ENCODE data around the gene RAB14.

RAB14 gene

DNA sequence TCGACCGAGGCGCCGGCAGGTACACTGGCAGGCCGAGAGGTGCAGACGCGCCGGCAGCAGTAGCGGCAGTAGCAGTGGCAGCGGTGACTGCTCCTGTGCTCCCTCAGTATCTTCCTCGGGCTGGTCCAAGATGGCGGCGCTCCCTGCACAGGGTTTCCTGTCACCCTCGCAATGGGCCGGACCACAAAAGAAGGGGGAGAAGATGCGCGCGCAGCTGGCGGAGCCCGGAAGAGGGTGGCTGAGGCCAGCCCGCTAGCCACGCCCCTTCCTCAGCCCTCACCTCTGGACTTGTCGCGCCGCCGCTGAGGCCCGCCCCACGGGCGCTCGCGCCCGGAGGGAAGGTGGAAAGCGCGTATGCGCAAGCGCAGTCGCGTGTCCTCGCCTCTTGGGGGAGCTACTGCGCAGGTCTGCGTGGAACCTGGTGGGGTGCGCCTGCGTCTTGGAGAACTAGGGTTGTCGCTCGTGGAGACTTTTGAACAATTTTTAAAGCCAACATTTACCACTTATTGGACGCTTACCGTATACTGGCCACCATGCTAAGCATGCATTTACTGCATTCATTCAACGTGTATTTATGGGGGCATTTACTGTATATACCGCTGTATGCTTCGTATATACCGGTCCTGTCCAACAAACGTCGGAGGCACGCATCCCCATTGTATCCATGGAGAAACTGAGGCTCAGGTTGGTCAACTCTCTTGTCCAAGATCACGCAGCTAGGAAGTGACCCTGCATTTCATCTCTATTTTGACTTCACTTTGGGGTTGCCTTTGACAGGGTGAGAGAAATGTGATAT is at the start of gene RAB14:
RAB14 (minus strand) TSS at position 132 of the 796 bp plus-strand sequence. CDS start 8,457 bp downstream, outside the sequence.
- peak within 1 kb of the TSS; percentile 88 to 96 (median 90) for H3K4me3 ChIP-seq
- peak within 1 kb of the TSS; percentile 94 to 99 (median 99) for H3K27ac ChIP-seq

GRCh38 chr9:121249563-121249962 is 47.9 kb upstream of the RAB14 start:
- Histone ChIP-seq H3K4me3 (no peak overlapping the region), H3K27ac (peak overlapping the region in 1 of 21 experiments; percentile 6)

DNA sequence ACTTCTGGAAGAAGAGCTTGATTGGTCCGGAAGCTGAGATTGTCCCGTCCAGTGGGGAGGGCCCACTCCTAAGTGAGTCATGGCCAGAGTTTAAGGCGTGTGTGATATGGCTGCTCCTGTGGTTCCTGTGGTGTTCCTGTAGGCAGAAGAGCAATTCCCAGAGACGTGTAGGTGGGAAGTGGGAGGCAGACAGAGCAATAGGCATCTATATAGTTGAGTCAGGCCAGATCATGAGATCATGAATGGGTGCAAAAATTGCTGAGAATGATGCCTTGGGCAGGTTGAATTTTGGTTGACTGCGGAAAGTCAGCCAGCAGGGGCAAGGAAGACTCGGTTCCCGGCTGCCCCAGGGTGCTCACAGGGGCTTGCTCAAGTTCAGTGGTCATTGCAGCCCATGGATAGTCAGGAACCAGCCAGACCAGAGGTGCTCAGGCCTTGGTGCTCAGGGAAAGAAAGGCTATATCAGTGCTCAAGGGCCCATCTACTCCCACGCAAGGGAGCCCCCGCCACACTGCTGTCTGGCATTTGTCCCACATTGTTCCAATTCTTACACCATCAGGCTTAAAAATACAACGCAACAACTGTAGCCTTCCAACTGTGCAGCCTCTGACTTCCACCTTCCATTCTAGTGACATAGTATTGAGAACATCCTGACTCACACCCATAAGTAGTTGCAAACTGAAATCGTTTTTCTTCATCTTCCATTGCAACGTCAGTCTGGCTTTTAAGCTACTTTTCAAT is 45.3 kb upstream of the RAB14 start:
- H3K4me3 ChIP-seq, result no peak overlapping the region
- H3K27ac ChIP-seq, result peak overlapping the region in 8 of 21 experiments; percentile 4 to 72 (median 34)

DNA sequence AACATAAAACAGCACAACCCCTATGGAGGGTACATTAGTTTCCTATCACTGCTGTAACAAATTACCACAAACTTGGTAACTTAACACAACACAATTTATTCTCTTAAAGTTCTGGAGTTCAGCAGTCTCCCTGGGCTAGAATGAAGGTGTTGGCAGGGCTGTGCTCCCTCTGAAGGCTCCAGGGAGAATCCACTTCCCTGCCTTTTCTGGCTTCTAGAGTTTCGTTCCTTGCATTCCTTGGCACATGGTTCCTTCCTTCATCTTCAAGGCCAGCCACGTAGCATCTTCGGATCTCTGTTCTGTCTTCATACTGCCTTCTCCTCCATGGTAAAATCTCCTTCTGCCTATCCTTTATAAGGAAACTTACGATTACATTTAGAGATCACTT is 41.3 kb upstream of the RAB14 start:
- no peak overlapping the region for H3K4me3 ChIP-seq
- peak overlapping the region in 9 of 21 experiments; percentile 3 to 54 (median 51) for H3K27ac ChIP-seq

- Histone ChIP-seq H3K4me3 (no peak overlapping the region), H3K27ac (peak overlapping the region in 14 of 21 experiments; percentile 0 to 62 (median 37))
Observed at GRCh38 chr9:121242219-121242958, 40.7 kb upstream of the RAB14 start.

- Histone ChIP-seq H3K27ac (peak overlapping the region in 13 of 21 experiments; percentile 16 to 64 (median 33)), H3K4me3 (no peak overlapping the region)
Observed at GRCh38 chr9:121240472-121241135, 38.9 kb upstream of the RAB14 start.

DNA sequence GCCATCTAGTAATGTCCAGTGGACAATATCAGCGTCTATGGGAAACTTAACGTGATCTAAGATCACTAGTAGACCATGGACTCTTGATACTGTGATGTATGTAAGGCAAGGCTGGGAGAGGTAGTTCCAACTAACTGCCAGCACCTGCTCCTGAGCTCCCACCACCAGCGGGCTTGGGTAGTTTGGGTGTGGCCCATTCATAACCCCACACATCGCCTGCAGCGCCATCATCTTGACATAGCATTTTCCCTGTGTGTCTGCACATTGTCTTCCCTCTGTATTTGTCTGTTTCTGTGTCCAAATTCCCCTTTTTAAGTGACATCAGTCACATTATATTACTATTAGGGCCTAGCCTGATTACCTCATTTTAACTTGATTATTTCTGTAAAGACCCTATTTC is 38.2 kb upstream of the RAB14 start:
- no peak overlapping the region for H3K4me3 ChIP-seq
- peak overlapping the region in 8 of 21 experiments; percentile 21 to 64 (median 44) for H3K27ac ChIP-seq

DNA sequence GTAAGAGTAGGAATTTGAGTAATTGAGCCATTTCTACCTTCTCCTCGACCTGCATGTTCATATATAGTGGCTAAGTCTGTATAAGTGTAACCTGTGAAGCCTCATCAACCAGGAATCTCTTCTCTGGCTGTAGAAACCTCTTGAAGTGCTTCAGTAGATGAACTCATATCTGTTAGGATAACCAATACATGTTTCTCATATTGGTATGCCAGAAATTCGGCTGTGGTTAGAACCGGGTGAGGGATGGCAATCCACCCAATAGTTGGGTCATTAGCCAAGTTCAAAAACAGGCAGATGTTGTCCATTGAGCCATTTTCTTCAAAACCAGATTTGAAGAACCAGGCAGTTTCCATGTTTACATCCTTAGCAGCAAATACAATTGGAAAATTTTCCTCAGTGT is 37.4 kb upstream of the RAB14 start:
- Histone ChIP-seq H3K4me3 (no peak overlapping the region), H3K27ac (peak overlapping the region in 1 of 21 experiments; percentile 52)

- no peak overlapping the region for H3K4me3 ChIP-seq
- H3K27ac ChIP-seq, result no peak overlapping the region
Observed at GRCh38 chr9:121237916-121238315, 36.2 kb upstream of the RAB14 start.

DNA sequence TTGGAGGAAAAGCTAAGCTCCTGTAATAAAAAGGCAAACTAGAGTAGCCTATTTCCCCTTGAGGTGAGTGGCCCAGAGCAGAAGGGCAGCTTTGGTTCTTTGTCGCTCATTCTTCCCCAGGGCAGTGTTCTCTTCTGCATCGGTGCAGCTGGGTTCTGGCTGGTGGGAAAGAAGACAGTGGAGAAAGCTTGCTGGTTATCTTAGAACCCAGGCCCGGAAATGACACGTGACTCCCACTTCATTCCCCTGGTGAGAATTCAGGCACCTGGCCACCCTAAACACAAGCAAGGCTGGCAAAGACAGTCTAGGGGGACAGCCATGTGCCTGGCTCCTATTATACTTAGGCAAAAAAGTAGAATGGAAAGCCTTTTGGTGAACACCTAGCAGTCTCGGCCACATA is 33.8 kb upstream of the RAB14 start:
- no peak overlapping the region for H3K27ac ChIP-seq
- no peak overlapping the region for H3K4me3 ChIP-seq

- no peak overlapping the region for H3K27ac ChIP-seq
- no peak overlapping the region for H3K4me3 ChIP-seq
Observed at GRCh38 chr9:121234832-121235161, 33.1 kb upstream of the RAB14 start.

- Histone ChIP-seq H3K4me3 (no peak overlapping the region), H3K27ac (no peak overlapping the region)
Observed at GRCh38 chr9:121233906-121234831, 32.5 kb upstream of the RAB14 start.

DNA sequence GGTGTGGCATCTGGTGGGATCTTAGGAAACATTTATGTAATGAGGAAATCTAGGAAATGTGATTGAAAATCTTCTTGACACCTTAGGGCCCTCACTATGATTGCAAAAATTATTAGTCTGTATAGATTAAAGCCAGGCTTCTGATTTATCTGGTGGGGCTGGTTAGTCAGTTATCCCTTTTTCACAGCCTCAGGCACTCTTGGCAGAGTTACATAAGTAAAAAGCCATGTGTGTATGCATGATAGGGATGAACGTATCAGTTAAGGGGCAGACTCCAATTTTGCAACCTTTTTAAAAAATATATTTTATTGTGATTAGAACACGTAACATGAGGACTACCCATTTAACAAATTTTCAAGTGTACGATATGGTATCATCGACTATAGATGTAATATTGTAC is 30.6 kb upstream of the RAB14 start:
- Histone ChIP-seq H3K27ac (no peak overlapping the region), H3K4me3 (no peak overlapping the region)

- Histone ChIP-seq H3K27ac (no peak overlapping the region), H3K4me3 (no peak overlapping the region)
Observed at GRCh38 chr9:121230256-121230655, 28.6 kb upstream of the RAB14 start.

GRCh38 chr9:121227862-121228261 is 26.2 kb upstream of the RAB14 start:
- Histone ChIP-seq H3K4me3 (no peak overlapping the region), H3K27ac (no peak overlapping the region)

DNA sequence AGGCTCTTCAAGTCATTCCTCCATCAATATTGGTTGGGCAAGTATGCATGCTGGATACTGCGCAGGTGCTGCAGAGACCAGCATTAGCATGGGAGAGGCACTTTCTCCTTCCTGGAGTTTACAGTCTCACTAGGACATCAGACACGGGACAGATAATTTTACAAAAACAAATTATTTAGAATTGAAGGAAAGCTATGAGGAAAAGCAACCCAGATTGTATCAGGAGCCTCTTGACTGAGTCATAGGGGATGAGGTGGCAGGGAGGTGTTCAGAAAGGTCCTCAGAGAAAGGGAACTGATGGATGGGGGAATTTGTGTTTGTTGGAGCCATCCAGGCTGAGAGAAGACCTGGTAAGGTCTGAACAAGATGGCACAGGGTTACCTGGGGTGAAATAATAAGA is 24.5 kb upstream of the RAB14 start:
- Histone ChIP-seq H3K4me3 (no peak overlapping the region), H3K27ac (no peak overlapping the region)

DNA sequence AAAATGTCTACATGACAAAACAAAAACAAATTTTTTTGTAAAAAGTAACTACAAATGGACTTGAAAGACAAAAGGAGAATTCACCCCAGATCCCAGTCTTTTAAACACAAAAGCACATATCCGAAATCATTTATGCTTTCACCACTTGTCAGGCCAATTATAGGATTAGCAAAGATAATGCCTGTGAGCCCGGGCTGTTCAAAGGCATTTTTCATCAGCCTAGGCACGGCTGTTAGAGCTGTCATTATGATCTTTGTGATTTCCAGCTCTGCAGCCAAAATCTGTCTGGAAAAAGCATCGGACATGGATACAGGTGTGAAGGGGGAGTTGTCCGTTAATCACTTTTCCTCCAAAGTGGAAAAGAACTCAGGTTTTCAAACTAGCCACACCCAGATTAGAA is 23.6 kb upstream of the RAB14 start:
- no peak overlapping the region for H3K4me3 ChIP-seq
- no peak overlapping the region for H3K27ac ChIP-seq

DNA sequence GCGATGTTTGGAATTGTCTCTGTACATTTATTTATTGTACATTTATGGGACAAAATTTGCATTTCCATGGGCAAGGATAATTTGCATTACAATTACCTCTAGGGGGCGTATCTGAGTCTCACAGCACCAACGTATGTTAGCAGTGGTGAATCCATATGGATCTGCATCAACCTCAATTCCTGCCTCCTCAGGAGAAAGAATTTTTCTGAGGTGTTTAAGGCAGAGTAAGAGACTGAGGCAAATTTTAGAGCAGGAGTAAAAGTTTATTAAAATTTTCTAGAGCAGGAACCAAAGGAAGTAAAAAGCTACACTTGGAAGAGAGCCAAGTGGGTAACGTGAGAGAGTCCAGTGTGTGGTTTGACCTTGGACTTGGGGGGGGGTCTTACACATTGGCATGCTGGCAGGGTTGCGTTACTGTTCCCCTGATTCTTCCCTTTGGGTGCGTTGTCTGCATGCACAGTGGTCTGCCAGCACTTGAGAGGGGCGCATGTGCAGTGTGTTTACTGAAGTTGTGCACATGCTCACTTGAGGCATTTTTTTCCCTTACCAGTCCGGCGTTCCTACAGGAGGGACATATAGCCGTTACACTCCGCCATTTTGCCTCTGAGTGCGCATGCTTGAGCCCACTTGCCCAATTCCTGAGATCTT is 21.0 kb upstream of the RAB14 start:
- Histone ChIP-seq H3K4me3 (no peak overlapping the region), H3K27ac (no peak overlapping the region)

Measured in skin epidermis (tissue), 12 donors.